ENCODE measurements around the gene C17orf113. TPM values are rescaled to one million over a fixed set of nuclear protein-coding genes. Genes with fewer than 3 reads are reported as not detected.

The C17orf113 gene
- polyA plus RNA-seq, 12 donors: 0.72 to 1.8 (median 1.2) TPM; not detected in 2

Other genes with a start within 250 kb of the C17orf113 start
- 10 to 100 TPM in 11 of 12 donors, not detected in 1; 31.4 to 49.8 (median 35.8) TPM for gene P3H4, start 238.7 kb downstream of the C17orf113 start, polyA plus RNA-seq (ENCODE audit: insufficient read length in 12 of 12)
- gene FKBP10, start 237.6 kb downstream of the C17orf113 start, polyA plus RNA-seq (ENCODE audit: insufficient read length in 12 of 12): 100 to 1,000 TPM in 9 of 12 donors, 10 to 100 TPM in 2, not detected in 1; 88.2 to 164 (median 124) TPM
- gene NT5C3B, start 214.4 kb downstream of the C17orf113 start, polyA plus RNA-seq (ENCODE audit: insufficient read length in 12 of 12): 10 to 100 TPM in 11 of 12 donors, not detected in 1; 30.4 to 68.2 (median 44.9) TPM
- gene KLHL10, start 212.8 kb downstream of the C17orf113 start, polyA plus RNA-seq (ENCODE audit: insufficient read length in 12 of 12): under 1 TPM in 7 of 12 donors, not detected in 5; 0.12 to 0.48 (median 0.28) TPM
- gene KLHL11, start 185.2 kb downstream of the C17orf113 start, polyA plus RNA-seq (ENCODE audit: insufficient read length in 12 of 12): 1 to 10 TPM in 11 of 12 donors, not detected in 1; 4.7 to 8.1 (median 6.3) TPM
- 10 to 100 TPM in 11 of 12 donors, not detected in 1; 43.2 to 72.6 (median 52.8) TPM for gene ACLY, start 131.7 kb downstream of the C17orf113 start, polyA plus RNA-seq (ENCODE audit: insufficient read length in 12 of 12)
- 1 to 10 TPM in 4 of 12 donors, under 1 TPM in 6, not detected in 2; 0.49 to 1.5 (median 0.82) TPM for gene ODAD4, start 120.0 kb downstream of the C17orf113 start, polyA plus RNA-seq (ENCODE audit: insufficient read length in 12 of 12)
- 10 to 100 TPM in 11 of 12 donors, not detected in 1; 30.9 to 69.5 (median 42.6) TPM for gene CNP, start 83.8 kb downstream of the C17orf113 start, polyA plus RNA-seq (ENCODE audit: insufficient read length in 12 of 12)
- 100 to 1,000 TPM in 3 of 12 donors, 10 to 100 TPM in 8, not detected in 1; 57.5 to 126 (median 94.3) TPM for gene DNAJC7, start 33.2 kb downstream of the C17orf113 start, polyA plus RNA-seq (ENCODE audit: insufficient read length in 12 of 12)
- 10 to 100 TPM in 11 of 12 donors, not detected in 1; 31.0 to 65.9 (median 39.6) TPM for gene NKIRAS2, start 30.5 kb downstream of the C17orf113 start, polyA plus RNA-seq (ENCODE audit: insufficient read length in 12 of 12)
- gene ZNF385C, start 47.9 kb upstream of the C17orf113 start, polyA plus RNA-seq (ENCODE audit: insufficient read length in 12 of 12): 10 to 100 TPM in 2 of 12 donors, 1 to 10 TPM in 8, not detected in 2; 4.1 to 12.2 (median 6.5) TPM
- gene DHX58, start 62.1 kb upstream of the C17orf113 start, polyA plus RNA-seq (ENCODE audit: insufficient read length in 12 of 12): 10 to 100 TPM in 1 of 12 donors, 1 to 10 TPM in 10, not detected in 1; 2.3 to 12.1 (median 5.3) TPM
- 10 to 100 TPM in 11 of 12 donors, not detected in 1; 34.3 to 69.5 (median 40.3) TPM for gene KAT2A, start 70.8 kb upstream of the C17orf113 start, polyA plus RNA-seq (ENCODE audit: insufficient read length in 12 of 12)
- under 1 TPM in 10 of 12 donors, not detected in 2; 0.10 to 0.43 (median 0.28) TPM for gene HSPB9, start 72.2 kb upstream of the C17orf113 start, polyA plus RNA-seq (ENCODE audit: insufficient read length in 12 of 12)
- gene RAB5C, start 104.4 kb upstream of the C17orf113 start, polyA plus RNA-seq (ENCODE audit: insufficient read length in 12 of 12): 100 to 1,000 TPM in 2 of 12 donors, 10 to 100 TPM in 9, not detected in 1; 47.9 to 136 (median 56.5) TPM
- gene KCNH4, start 130.5 kb upstream of the C17orf113 start, polyA plus RNA-seq (ENCODE audit: insufficient read length in 12 of 12): under 1 TPM in 3 of 12 donors, not detected in 9; 0.05 to 0.07 (median 0.07) TPM
- gene HCRT, start 134.9 kb upstream of the C17orf113 start, polyA plus RNA-seq (ENCODE audit: insufficient read length in 12 of 12): under 1 TPM in 2 of 12 donors, not detected in 10; 0.32 to 0.58 TPM
- gene GHDC, start 143.9 kb upstream of the C17orf113 start, polyA plus RNA-seq (ENCODE audit: insufficient read length in 12 of 12): 10 to 100 TPM in 5 of 12 donors, 1 to 10 TPM in 6, not detected in 1; 8.1 to 14.6 (median 10.0) TPM
- 10 to 100 TPM in 11 of 12 donors, not detected in 1; 31.5 to 53.1 (median 40.9) TPM for gene STAT5B, start 225.8 kb upstream of the C17orf113 start, polyA plus RNA-seq (ENCODE audit: insufficient read length in 12 of 12)
- 10 to 100 TPM in 11 of 12 donors, not detected in 1; 11.9 to 19.6 (median 15.3) TPM for gene STAT5A, start 237.9 kb upstream of the C17orf113 start, polyA plus RNA-seq (ENCODE audit: insufficient read length in 12 of 12)